ENCODE results near the gene STX12. TPM values are rescaled to one million over a fixed set of nuclear protein-coding genes. Genes with fewer than 3 reads are reported as not detected.
"Not testable (repeated sequence)": the region's sequence is repeated elsewhere in the genome, so short reads cannot be mapped to it uniquely, and the experiment has no call there.

The STX12 gene
- total RNA-seq, 2 donors from 2014 or later: 49.2 to 65.0 TPM

- no peaks in the 10 kb centered on the region for H3K4me1 ChIP-seq
- H3K27ac ChIP-seq: no peak overlapping the region
- no peaks in the 10 kb centered on the region for H3K9me3 ChIP-seq
- no peak for TF ChIP-seq CTCF (IDR thresholded peaks at IDR 0.05)
- no peak overlapping the region for H3K9ac ChIP-seq (ENCODE audit: low read depth in 2 of 2, low read length in 2 of 2)
- DNase-seq: no peak
- intact Hi-C loops (cut with DNase I): no loop called here
- no peak overlapping the region for H3K4me3 ChIP-seq
- no peaks in the 10 kb centered on the region for H3K27me3 ChIP-seq
- peaks cover 3% of the 10 kb centered on the region for H3K36me3 ChIP-seq
These were observed 14.9 kb downstream of the STX12 start for GRCh38 chr1:27787895-27788294.

GRCh38 chr1:27789540-27790041, 16.6 kb downstream of the STX12 start:
- Histone ChIP-seq H3K9ac (ENCODE audit: low read depth in 2 of 2, low read length in 2 of 2) (no peak overlapping the region), H3K27ac (no peak overlapping the region)
- no peak for DNase-seq

GRCh38 chr1:27790270-27790669, 17.3 kb downstream of the STX12 start:
- H3K27ac ChIP-seq: not testable (repeated sequence)

More at GRCh38 chr1:27789540-27790041, 16.6 kb downstream of the STX12 start:
- Histone ChIP-seq H3K4me1 (no peaks in the 10 kb centered on the region), H3K9me3 (no peaks in the 10 kb centered on the region), H3K4me3 (no peak overlapping the region), H3K27me3 (no peaks in the 10 kb centered on the region), H3K36me3 (peaks cover 9% of the 10 kb centered on the region)
- intact Hi-C loops (cut with DNase I): no loop called here
- TF ChIP-seq CTCF (IDR thresholded peaks at IDR 0.05): no peak

GRCh38 chr1:27795601-27796000, 22.6 kb downstream of the STX12 start:
- Histone ChIP-seq H3K4me3 (no peak overlapping the region), H3K9me3 (no peaks in the 10 kb centered on the region), H3K9ac (ENCODE audit: low read depth in 2 of 2, low read length in 2 of 2) (no peak overlapping the region), H3K36me3 (peaks cover 5% of the 10 kb centered on the region), H3K27ac (no peak overlapping the region), H3K4me1 (no peaks in the 10 kb centered on the region), H3K27me3 (no peaks in the 10 kb centered on the region)
- no peak for TF ChIP-seq CTCF (IDR thresholded peaks at IDR 0.05)
- DNase-seq: no peak
- intact Hi-C loops (cut with DNase I): no loop called here

More at GRCh38 chr1:27790270-27790669, 17.3 kb downstream of the STX12 start:
- intact Hi-C loops (cut with DNase I); H3K27me3 ChIP-seq; DNase-seq; H3K4me1 ChIP-seq; H3K9me3 ChIP-seq; H3K9ac ChIP-seq (ENCODE audit: low read depth in 2 of 2, low read length in 2 of 2); H3K4me3 ChIP-seq; H3K36me3 ChIP-seq: not testable (repeated sequence)

- H3K27ac ChIP-seq: no peak overlapping the region
- H3K9me3 ChIP-seq: no peaks in the 10 kb centered on the region
- H3K9ac ChIP-seq (ENCODE audit: low read depth in 2 of 2, low read length in 2 of 2): no peak overlapping the region
- H3K27me3 ChIP-seq: no peaks in the 10 kb centered on the region
- DNase-seq: no peak
- peaks cover 8% of the 10 kb centered on the region for H3K36me3 ChIP-seq
- no peak overlapping the region for H3K4me3 ChIP-seq
- intact Hi-C loops (cut with DNase I): no loop called here
- H3K4me1 ChIP-seq: no peaks in the 10 kb centered on the region
- TF ChIP-seq CTCF (IDR thresholded peaks at IDR 0.05): no peak
These were observed 31.8 kb downstream of the STX12 start for GRCh38 chr1:27804791-27805190.

- Histone ChIP-seq H3K27ac (no peak overlapping the region), H3K9ac (ENCODE audit: low read depth in 2 of 2, low read length in 2 of 2) (no peak overlapping the region), H3K36me3 (peaks cover 6% of the 10 kb centered on the region), H3K4me1 (no peaks in the 10 kb centered on the region), H3K4me3 (no peak overlapping the region), H3K9me3 (no peaks in the 10 kb centered on the region), H3K27me3 (no peaks in the 10 kb centered on the region)
- intact Hi-C loops (cut with DNase I): no loop called here
- no peak for DNase-seq
- TF ChIP-seq CTCF (IDR thresholded peaks at IDR 0.05): no peak
These were observed 33.7 kb downstream of the STX12 start for GRCh38 chr1:27806758-27807157.

Measured in colonic mucosa (tissue), 4 donors.